HepG2 (cell line): ENCODE measurements around the gene HES2. TPM values are rescaled to one million over a fixed set of nuclear protein-coding genes. Genes with fewer than 3 reads are reported as not detected.

Source experiments
- ARID2 ChIP-seq: sonication (generic); formaldehyde crosslinking; IDR thresholded peaks from 2 replicates; pipeline ENCODE4 v1.8.1; 2022; ENCODE audit warnings: mild to moderate bottlenecking, missing genetic modification reagents, borderline replicate concordance
- ARNT ChIP-seq: fragments of 450-650 bp; IDR thresholded peaks from 2 replicates; pipeline ENCODE4 v1.6.1; 2017
- CBX2 ChIP-seq, 2 experiments: fragments of 200-600 bp in 1 of 2; sonication (generic); formaldehyde crosslinking in 1 of 2; IDR thresholded peaks; 2 replicates each; pipeline versions ENCODE4 v1.7.0 to v1.8.1; 2018 to 2022; ENCODE audit warnings: low read depth in 2 of 2, low read length in 1 of 2, mild to moderate bottlenecking in 1 of 2, missing genetic modification reagents in 1 of 2
- HOXA3 ChIP-seq: sonication (generic); formaldehyde crosslinking; IDR thresholded peaks from 2 replicates; pipeline ENCODE4 v1.5.0; 2020; ENCODE audit warnings: missing genetic modification reagents
- HOXD1 ChIP-seq: sonication (generic); formaldehyde crosslinking; IDR thresholded peaks from 2 replicates; pipeline ENCODE4 v1.5.0; 2020; ENCODE audit warnings: missing genetic modification reagents
- KAT8 ChIP-seq: IDR thresholded peaks from 2 replicates; pipeline ENCODE4 v1.6.1; 2016; ENCODE audit warnings: missing genetic modification reagents, missing compliant biosample characterization
- NFATC3 ChIP-seq: sonication (generic); formaldehyde crosslinking; IDR thresholded peaks from 2 replicates; pipeline ENCODE4 v1.5.1; 2020; ENCODE audit warnings: mild to moderate bottlenecking, missing genetic modification reagents
- RAD21 ChIP-seq: fragments of 450-650 bp; formaldehyde crosslinking; IDR thresholded peaks from 2 replicates; pipeline ENCODE4 v1.5.0; 2020; ENCODE audit warnings: mild to moderate bottlenecking
- RFX1 ChIP-seq: fragments of 450-650 bp; IDR thresholded peaks from 2 replicates; pipeline ENCODE4 v1.6.1; 2017
- SALL1 ChIP-seq: sonication (generic); formaldehyde crosslinking; IDR thresholded peaks from 2 replicates; pipeline ENCODE4 v1.8.0; 2022; ENCODE audit warnings: mild to moderate bottlenecking, missing genetic modification reagents
- TARDBP ChIP-seq: sonication (generic); formaldehyde crosslinking; IDR thresholded peaks from 2 replicates; pipeline ENCODE4 v1.8.0; 2022; ENCODE audit warnings: mild to moderate bottlenecking, missing genetic modification reagents
- TEAD3 ChIP-seq: optimal IDR thresholded peaks from 2 replicates; pipeline ENCODE3; 2016; ENCODE audit warnings: borderline replicate concordance
- ZBTB25 ChIP-seq: IDR thresholded peaks from 2 replicates; pipeline ENCODE4 v1.6.1; 2018; ENCODE audit warnings: missing genetic modification reagents
- ZNF282 ChIP-seq: fragments of 450-650 bp; IDR thresholded peaks from 2 replicates; pipeline ENCODE4 v1.6.1; 2018; ENCODE audit not compliant: partially characterized antibody
- ZNF367 ChIP-seq: sonication (generic); formaldehyde crosslinking; IDR thresholded peaks from 2 replicates; pipeline ENCODE4 v1.4.0; 2020; ENCODE audit warnings: missing genetic modification reagents, borderline replicate concordance
- ZNF563 ChIP-seq: sonication (generic); formaldehyde crosslinking; IDR thresholded peaks from 2 replicates; pipeline ENCODE4 v1.8.0; 2022; ENCODE audit warnings: mild to moderate bottlenecking, moderate library complexity, missing genetic modification reagents
- ZNF564 ChIP-seq: sonication (generic); formaldehyde crosslinking; IDR thresholded peaks from 2 replicates; pipeline ENCODE4 v1.8.1; 2023; ENCODE audit warnings: mild to moderate bottlenecking, missing genetic modification reagents
- ZNF577 ChIP-seq: sonication (generic); formaldehyde crosslinking; IDR thresholded peaks from 2 replicates; pipeline ENCODE4 v1.4.0; 2020; ENCODE audit warnings: mild to moderate bottlenecking, low read depth, missing genetic modification reagents, borderline replicate concordance
- ZNF75D ChIP-seq: sonication (generic); formaldehyde crosslinking; IDR thresholded peaks from 2 replicates; pipeline ENCODE4 v1.8.1; 2023; ENCODE audit warnings: missing genetic modification reagents, mild to moderate bottlenecking, borderline replicate concordance
- ZNF777 ChIP-seq: sonication (generic); formaldehyde crosslinking; IDR thresholded peaks from 2 replicates; pipeline ENCODE4 v1.4.0; 2020; ENCODE audit warnings: missing genetic modification reagents
- polyA plus RNA-seq, 8 experiments: library from polyadenylated mRNA; depleted of rRNA in 3 of 8; stranded (reverse) in 7 of 8; unstranded in 1 of 8; fragments of >200 nt; fragmentation: Illumina TruSeq in 4 of 8; extraction: Trizol in 4 of 8; gene quantifications; 2 replicates each; pipeline versions ENCODE4 v1.2.1 to v1.2.3, GENCODE V29; 2011 to 2016; ENCODE audit warnings: low read depth in 4 of 8, missing spikeins in 1 of 8, mixed read lengths in 1 of 8; ENCODE audit not compliant: insufficient read depth in 1 of 8
- total RNA-seq, 5 experiments: library from RNA; depleted of rRNA; stranded (reverse); fragments of >200 nt; fragmentation: Illumina TruSeq; extraction: Trizol; gene quantifications; 2 replicates each; pipeline ENCODE4 v1.2.3, GENCODE V29; 2016; ENCODE audit warnings: low read depth in 1 of 5
- TF ChIP-seq, protein P1 (sequence below), 2 experiments: sonication (generic) in 1 of 2; formaldehyde crosslinking in 1 of 2; IDR thresholded peaks; 2 replicates each; pipeline versions ENCODE4 v1.6.1 to v1.9.0; 2014 to 2022; ENCODE audit warnings: antibody characterized with exemption in 1 of 2, borderline replicate concordance in 1 of 2, inconsistent platforms in 1 of 2, low read depth in 1 of 2, missing genetic modification reagents in 1 of 2
- TF ChIP-seq, protein P2 (sequence below): sonication (generic); formaldehyde crosslinking; conservative IDR thresholded peaks from 2 replicates; pipeline ENCODE4 v1.8.1; 2023; ENCODE audit warnings: missing genetic modification reagents

The HES2 gene
- total and polyA plus RNA-seq, 2 of the 13 experiments (the other 11 are each of a cell fraction or from before 2014, with no cell fraction given) = 0.11 to 0.17 TPM

DNA sequence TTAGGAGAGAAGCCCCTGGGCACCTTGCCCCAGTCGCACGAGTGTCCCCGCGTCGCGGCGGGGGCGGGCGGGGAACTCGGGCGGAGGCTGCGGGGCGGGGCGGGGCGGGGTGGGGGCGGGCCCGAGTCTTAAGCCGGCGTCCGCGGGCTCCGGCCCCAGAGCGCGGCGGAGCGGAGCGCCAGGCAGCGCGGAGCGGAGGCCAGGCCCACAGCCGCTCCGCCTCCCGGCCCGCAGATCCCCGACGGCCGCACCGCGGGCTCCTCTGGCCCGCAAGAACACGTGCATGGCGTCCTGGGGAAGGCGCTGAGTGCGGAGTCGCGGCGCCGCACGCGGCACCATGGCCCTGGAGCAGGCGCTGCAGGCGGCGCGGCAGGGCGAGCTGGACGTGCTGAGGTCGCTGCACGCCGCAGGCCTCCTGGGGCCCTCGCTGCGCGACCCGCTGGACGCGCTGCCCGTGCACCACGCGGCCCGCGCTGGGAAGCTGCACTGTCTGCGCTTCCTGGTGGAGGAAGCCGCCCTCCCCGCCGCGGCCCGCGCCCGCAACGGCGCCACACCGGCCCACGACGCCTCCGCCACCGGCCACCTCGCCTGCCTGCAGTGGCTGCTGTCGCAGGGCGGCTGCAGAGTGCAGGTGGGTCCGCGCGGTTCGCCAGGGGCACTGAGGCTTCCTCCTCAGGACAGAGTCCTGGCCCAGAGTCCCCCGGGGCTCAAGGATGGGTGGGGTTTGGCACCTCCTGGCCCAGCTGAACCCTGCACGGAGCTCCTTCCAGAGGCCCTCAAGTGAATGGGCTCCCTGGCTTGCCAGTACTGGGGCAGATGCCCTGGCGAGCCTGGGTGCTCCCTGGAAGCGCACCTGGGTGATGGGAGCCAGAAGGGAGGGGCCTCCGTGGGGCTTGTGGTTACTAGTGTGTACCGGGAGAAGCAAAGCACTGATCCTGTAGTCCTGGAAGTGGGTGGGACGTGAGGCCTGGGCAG is 5.2 kb upstream of the HES2 start, which contains the start of gene ESPN (continued):
- TF ChIP-seq ZNF367 (CRISPR knock-in tag) = no peak
- TF ChIP-seq RAD21 (CRISPR knock-in tag) = no peak
- no peak for TF ChIP-seq ZBTB25
- 0 out of 2 replicates have a peak, but pooled peaks have one; percentile 36 for TF ChIP-seq ZNF564 (CRISPR knock-in tag)
- no peak for TF ChIP-seq ARID2 (CRISPR knock-in tag)
- TF ChIP-seq TEAD3 (CRISPR knock-in tag) = no peak
- TF ChIP-seq ZNF777 (CRISPR knock-in tag) = peak; percentile 99
- no peak for TF ChIP-seq NFATC3 (CRISPR knock-in tag)
- TF ChIP-seq HOXA3 (CRISPR knock-in tag) = peak; percentile 24; the same call in 1 of the 2 replicates
- TF ChIP-seq RFX1 = no peak
- TF ChIP-seq TARDBP = no peak
- TF ChIP-seq, protein P1, sequence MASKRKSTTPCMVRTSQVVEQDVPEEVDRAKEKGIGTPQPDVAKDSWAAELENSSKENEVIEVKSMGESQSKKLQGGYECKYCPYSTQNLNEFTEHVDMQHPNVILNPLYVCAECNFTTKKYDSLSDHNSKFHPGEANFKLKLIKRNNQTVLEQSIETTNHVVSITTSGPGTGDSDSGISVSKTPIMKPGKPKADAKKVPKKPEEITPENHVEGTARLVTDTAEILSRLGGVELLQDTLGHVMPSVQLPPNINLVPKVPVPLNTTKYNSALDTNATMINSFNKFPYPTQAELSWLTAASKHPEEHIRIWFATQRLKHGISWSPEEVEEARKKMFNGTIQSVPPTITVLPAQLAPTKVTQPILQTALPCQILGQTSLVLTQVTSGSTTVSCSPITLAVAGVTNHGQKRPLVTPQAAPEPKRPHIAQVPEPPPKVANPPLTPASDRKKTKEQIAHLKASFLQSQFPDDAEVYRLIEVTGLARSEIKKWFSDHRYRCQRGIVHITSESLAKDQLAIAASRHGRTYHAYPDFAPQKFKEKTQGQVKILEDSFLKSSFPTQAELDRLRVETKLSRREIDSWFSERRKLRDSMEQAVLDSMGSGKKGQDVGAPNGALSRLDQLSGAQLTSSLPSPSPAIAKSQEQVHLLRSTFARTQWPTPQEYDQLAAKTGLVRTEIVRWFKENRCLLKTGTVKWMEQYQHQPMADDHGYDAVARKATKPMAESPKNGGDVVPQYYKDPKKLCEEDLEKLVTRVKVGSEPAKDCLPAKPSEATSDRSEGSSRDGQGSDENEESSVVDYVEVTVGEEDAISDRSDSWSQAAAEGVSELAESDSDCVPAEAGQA (IDR thresholded peaks at IDR 0.05; ENCODE audit: low read depth) = no peak
- TF ChIP-seq, protein P1 (CRISPR knock-in tag; IDR thresholded peaks at IDR 0.05; ENCODE audit: borderline replicate concordance) = no peak
- TF ChIP-seq ARNT = no peak
- TF ChIP-seq HOXD1 (CRISPR knock-in tag) = no peak
- no peak for TF ChIP-seq KAT8 (CRISPR knock-in tag)
- no peak for TF ChIP-seq ZNF75D
- TF ChIP-seq, protein P2, sequence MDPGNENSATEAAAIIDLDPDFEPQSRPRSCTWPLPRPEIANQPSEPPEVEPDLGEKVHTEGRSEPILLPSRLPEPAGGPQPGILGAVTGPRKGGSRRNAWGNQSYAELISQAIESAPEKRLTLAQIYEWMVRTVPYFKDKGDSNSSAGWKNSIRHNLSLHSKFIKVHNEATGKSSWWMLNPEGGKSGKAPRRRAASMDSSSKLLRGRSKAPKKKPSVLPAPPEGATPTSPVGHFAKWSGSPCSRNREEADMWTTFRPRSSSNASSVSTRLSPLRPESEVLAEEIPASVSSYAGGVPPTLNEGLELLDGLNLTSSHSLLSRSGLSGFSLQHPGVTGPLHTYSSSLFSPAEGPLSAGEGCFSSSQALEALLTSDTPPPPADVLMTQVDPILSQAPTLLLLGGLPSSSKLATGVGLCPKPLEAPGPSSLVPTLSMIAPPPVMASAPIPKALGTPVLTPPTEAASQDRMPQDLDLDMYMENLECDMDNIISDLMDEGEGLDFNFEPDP (CRISPR knock-in tag) = no peak
- TF ChIP-seq SALL1 = no peak
- TF ChIP-seq ZNF282 = no peak
- no peak for TF ChIP-seq CBX2 (IDR thresholded peaks at IDR 0.05; ENCODE audit: low read depth, low read length)
- TF ChIP-seq CBX2 (CRISPR knock-in tag; IDR thresholded peaks at IDR 0.05; ENCODE audit: low read depth) = no peak
- TF ChIP-seq ZNF563 (CRISPR knock-in tag) = 0 out of 2 replicates have a peak, but pooled peaks have one; percentile 9
- no peak for TF ChIP-seq ZNF577 (CRISPR knock-in tag)
